SU-DHL-6 (cell line): Measurements from ENCODE around the gene CHMP1B.

ENCODE experiments used
- H2AFZ ChIP-seq: fragments of 200-600 bp; sonication (generic); 2 replicates; pipeline ENCODE4 v1.6.1; 2014; ENCODE audit warnings: low read depth, mild to moderate bottlenecking, moderate library complexity, mixed read lengths, antibody characterized with exemption, low read length; ENCODE audit not compliant: severe bottlenecking
- H3F3A ChIP-seq: fragments of 200-600 bp; shearing (Covaris generic); 2 replicates; pipeline ENCODE4 v1.6.0; 2016; ENCODE audit warnings: antibody characterized with exemption, mild to moderate bottlenecking; ENCODE audit not compliant: insufficient read depth
- H3K27ac ChIP-seq: fragments of 200-600 bp; sonication (generic); 2 replicates; pipeline ENCODE4 v1.5.1; 2016; ENCODE audit warnings: low read depth, mild to moderate bottlenecking, low read length, moderate library complexity, mixed read lengths
- H3K27me3 ChIP-seq: fragments of 200-600 bp; sonication (generic), shearing (Covaris generic); 2 replicates; pipeline ENCODE4 v1.6.0; 2014; ENCODE audit warnings: mild to moderate bottlenecking, low read length
- H3K36me3 ChIP-seq: fragments of 200-600 bp; sonication (generic); 2 replicates; pipeline ENCODE4 v1.6.1; 2014; ENCODE audit warnings: mild to moderate bottlenecking, low read length, mixed read lengths
- H3K4me2 ChIP-seq: fragments of 300-600, 200-600 bp; shearing (Covaris generic), sonication (generic); 2 replicates; pipeline ENCODE4 v1.6.0; 2014; ENCODE audit warnings: low read length, low read depth, mild to moderate bottlenecking; ENCODE audit not compliant: poor library complexity, severe bottlenecking
- H3K4me3 ChIP-seq: fragments of 200-600 bp; sonication (generic); 2 replicates; pipeline ENCODE4 v1.5.1; 2014; ENCODE audit warnings: antibody characterized with exemption, low read length, mild to moderate bottlenecking, mixed read lengths; ENCODE audit not compliant: insufficient read depth, poor library complexity, severe bottlenecking
- H3K79me2 ChIP-seq: fragments of 200-600 bp; sonication (generic); 2 replicates; pipeline ENCODE4 v1.6.1; 2014; ENCODE audit warnings: mild to moderate bottlenecking, low read length, moderate library complexity; ENCODE audit not compliant: insufficient read depth
- H3K9ac ChIP-seq: fragments of 200-600 bp; sonication (generic); 2 replicates; pipeline ENCODE4 v1.7.0; 2014; ENCODE audit warnings: mild to moderate bottlenecking, low read length
- H3K9me2 ChIP-seq: fragments of 200-600 bp; sonication (generic); replicated peaks from 2 replicates; pipeline ENCODE4 v1.6.1; 2014; ENCODE audit warnings: low read length; ENCODE audit not compliant: insufficient read depth
- H3K9me3 ChIP-seq: fragments of 200-600 bp; sonication (generic); 2 replicates; pipeline ENCODE4 v1.6.1; 2014; ENCODE audit warnings: low read length, mixed read lengths; ENCODE audit not compliant: insufficient read depth
- H4K20me1 ChIP-seq: fragments of 200-600 bp; sonication (generic); 2 replicates; pipeline ENCODE4 v1.6.1; 2014; ENCODE audit warnings: low read depth, mild to moderate bottlenecking, antibody characterized with exemption, low read length, moderate library complexity, mixed read lengths
- CTCF ChIP-seq: fragments of 200-600 bp; sonication (generic); IDR thresholded peaks from one replicate; pipeline ENCODE4 v1.5.1; 2017; ENCODE audit warnings: antibody characterized with exemption, mild to moderate bottlenecking, low read length, moderate library complexity; ENCODE audit not compliant: insufficient read depth, poor library complexity, severe bottlenecking
- EZH2phosphoT487 ChIP-seq: fragments of 200-600 bp; sonication (generic), shearing (Covaris generic); conservative IDR thresholded peaks from 2 replicates; pipeline ENCODE4 v1.6.1; 2018; ENCODE audit warnings: mild to moderate bottlenecking, antibody characterized with exemption, low read length, moderate library complexity, mixed read lengths

Gene CHMP1B

GRCh38 chr18:11859282-11859830 lies 8.1 kb downstream of the CHMP1B start:
- H3K27ac ChIP-seq = no peak overlapping the region
- TF ChIP-seq EZH2phosphoT487 = no peak
- TF ChIP-seq CTCF = no peak
- no peaks in the 10 kb centered on the region for H3K36me3 ChIP-seq
- no peaks in the 10 kb centered on the region for H4K20me1 ChIP-seq
- no peaks in the 10 kb centered on the region for H3K9me3 ChIP-seq
- no peaks in the 10 kb centered on the region for H3K27me3 ChIP-seq
- no peaks in the 10 kb centered on the region for H3F3A ChIP-seq
- H3K79me2 ChIP-seq = no peaks in the 10 kb centered on the region
- no peak overlapping the region for H2AFZ ChIP-seq
- H3K4me2 ChIP-seq = no peak overlapping the region
- H3K4me3 ChIP-seq = no peak overlapping the region
- H3K9me2 ChIP-seq = no peaks in the 10 kb centered on the region
- no peak overlapping the region for H3K9ac ChIP-seq

DNA sequence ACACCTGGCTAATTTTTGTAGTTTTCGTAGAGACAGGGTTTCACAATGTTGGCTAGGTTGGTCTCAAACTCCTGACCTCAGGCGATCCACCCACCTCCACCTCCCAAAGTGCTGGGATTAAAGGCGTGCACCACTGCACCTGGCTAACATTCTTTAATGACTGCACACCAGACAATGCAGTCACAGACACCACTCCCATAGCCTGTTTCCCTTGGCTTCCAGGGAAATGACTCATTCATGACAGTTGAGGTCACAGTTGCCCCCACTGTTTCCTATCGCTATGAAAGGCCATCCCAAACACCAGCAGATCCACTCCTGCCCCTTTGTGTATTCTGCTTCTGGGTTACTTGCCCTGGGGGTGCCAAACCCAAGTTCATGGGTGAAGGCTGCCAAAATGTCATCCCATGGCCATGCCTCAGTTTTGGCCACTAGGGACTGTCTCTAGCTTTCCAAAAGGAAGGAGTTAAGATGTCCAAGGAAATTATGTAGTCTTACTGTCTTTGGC lies 8.7 kb downstream of the CHMP1B start:
- no peaks in the 10 kb centered on the region for H4K20me1 ChIP-seq
- H3K9me3 ChIP-seq = no peaks in the 10 kb centered on the region
- no peak overlapping the region for H3K4me2 ChIP-seq
- no peak for TF ChIP-seq CTCF
- no peak for TF ChIP-seq EZH2phosphoT487
- no peaks in the 10 kb centered on the region for H3K36me3 ChIP-seq
- no peak overlapping the region for H3K4me3 ChIP-seq
- no peak overlapping the region for H3K9ac ChIP-seq
- H3K9me2 ChIP-seq = no peaks in the 10 kb centered on the region
- no peaks in the 10 kb centered on the region for H3K27me3 ChIP-seq
- no peak overlapping the region for H3K27ac ChIP-seq
- H3K79me2 ChIP-seq = no peaks in the 10 kb centered on the region
- no peak overlapping the region for H2AFZ ChIP-seq
- H3F3A ChIP-seq = no peaks in the 10 kb centered on the region

GRCh38 chr18:11860594-11861450 lies 9.6 kb downstream of the CHMP1B start:
- Histone ChIP-seq H3K27me3 (no peaks in the 10 kb centered on the region), H3K27ac (no peak overlapping the region), H2AFZ (no peak overlapping the region), H3K9ac (no peak overlapping the region), H3K4me3 (no peak overlapping the region), H3K36me3 (no peaks in the 10 kb centered on the region), H3K4me2 (no peak overlapping the region), H3K79me2 (no peaks in the 10 kb centered on the region), H3K9me3 (no peaks in the 10 kb centered on the region), H4K20me1 (no peaks in the 10 kb centered on the region), H3K9me2 (no peaks in the 10 kb centered on the region), H3F3A (no peaks in the 10 kb centered on the region)
- TF ChIP-seq EZH2phosphoT487 = no peak
- no peak for TF ChIP-seq CTCF
